Loucy (cell line): ENCODE results near the gene CUL9.

ENCODE experiments used
- H2AFZ ChIP-seq: fragments of 200-600 bp; sonication (generic); 2 replicates; pipeline ENCODE4 v1.6.0; 2016; ENCODE audit warnings: antibody characterized with exemption, mild to moderate bottlenecking, low read length, moderate library complexity
- H3F3A ChIP-seq: fragments of 200-600 bp; 2 replicates; pipeline ENCODE4 v1.6.0; 2016; ENCODE audit warnings: antibody characterized with exemption, low read depth, mild to moderate bottlenecking
- H3K27me3 ChIP-seq: fragments of 200-600 bp; sonication (generic); 2 replicates; pipeline ENCODE4 v1.6.1; 2014; ENCODE audit warnings: low read length, mild to moderate bottlenecking; ENCODE audit not compliant: insufficient read depth, poor library complexity, severe bottlenecking
- H3K36me3 ChIP-seq: fragments of 200-600 bp; sonication (generic); 2 replicates; pipeline ENCODE4 v1.6.1; 2016; ENCODE audit warnings: low read length; ENCODE audit not compliant: insufficient read depth
- H3K4me1 ChIP-seq: fragments of 200-600 bp; sonication (generic); 2 replicates; pipeline ENCODE4 v1.5.1; 2014; ENCODE audit warnings: low read length, mild to moderate bottlenecking; ENCODE audit not compliant: insufficient read depth, poor library complexity, severe bottlenecking
- H3K4me2 ChIP-seq: fragments of 200-600 bp; sonication (generic); 2 replicates; pipeline ENCODE4 v1.6.0; 2014; ENCODE audit warnings: antibody characterized with exemption, low read length, low read depth, mild to moderate bottlenecking; ENCODE audit not compliant: poor library complexity, severe bottlenecking
- H3K4me3 ChIP-seq: fragments of 200-600 bp; sonication (generic); 2 replicates; pipeline ENCODE4 v1.5.1; 2014; ENCODE audit warnings: low read length, mild to moderate bottlenecking, mixed read lengths; ENCODE audit not compliant: poor library complexity, severe bottlenecking
- H3K79me2 ChIP-seq: fragments of 200-600 bp; sonication (generic); 2 replicates; pipeline ENCODE4 v1.6.1; 2014; ENCODE audit warnings: low read length; ENCODE audit not compliant: insufficient read depth
- H3K9ac ChIP-seq: fragments of 200-600 bp; sonication (generic); 2 replicates; pipeline ENCODE4 v1.6.0; 2014; ENCODE audit warnings: mild to moderate bottlenecking, low read depth, low read length, moderate library complexity; ENCODE audit not compliant: poor library complexity, severe bottlenecking
- H3K9me2 ChIP-seq: fragments of 200-600 bp; sonication (generic); replicated peaks from 2 replicates; pipeline ENCODE4 v1.6.1; 2016; ENCODE audit warnings: low read depth, low read length, mixed read lengths
- H3K9me3 ChIP-seq: fragments of 200-600 bp; sonication (generic); 2 replicates; pipeline ENCODE4 v1.6.1; 2014; ENCODE audit warnings: mild to moderate bottlenecking, antibody characterized with exemption, low read length, low read depth; ENCODE audit not compliant: insufficient read depth
- H4K20me1 ChIP-seq: fragments of 200-600 bp; sonication (generic); 2 replicates; pipeline ENCODE4 v1.6.0; 2014; ENCODE audit warnings: antibody characterized with exemption, low read length, mild to moderate bottlenecking; ENCODE audit not compliant: insufficient read depth, poor library complexity, severe bottlenecking
- EZH2phosphoT487 ChIP-seq: fragments of 200-600 bp; IDR thresholded peaks from 2 replicates; pipeline ENCODE4 v1.6.1; 2018; ENCODE audit warnings: antibody characterized with exemption, mild to moderate bottlenecking, moderate library complexity, borderline replicate concordance
- TF ChIP-seq, protein P1 (sequence below): fragments of 200-600 bp; sonication (generic); conservative IDR thresholded peaks from 2 replicates; pipeline ENCODE4 v1.5.1; 2014; ENCODE audit warnings: mild to moderate bottlenecking, antibody characterized with exemption, low read length

CUL9 gene

GRCh38 chr6:43246301-43247113 is 64.5 kb downstream of the CUL9 start:
- peaks cover 10% of the 10 kb centered on the region for H3K4me1 ChIP-seq
- H3K9me2 ChIP-seq = no peaks in the 10 kb centered on the region
- peak overlapping the region; percentile 79 for H3K4me3 ChIP-seq
- no peaks in the 10 kb centered on the region for H3K79me2 ChIP-seq
- no peak for TF ChIP-seq EZH2phosphoT487
- TF ChIP-seq, protein P1, sequence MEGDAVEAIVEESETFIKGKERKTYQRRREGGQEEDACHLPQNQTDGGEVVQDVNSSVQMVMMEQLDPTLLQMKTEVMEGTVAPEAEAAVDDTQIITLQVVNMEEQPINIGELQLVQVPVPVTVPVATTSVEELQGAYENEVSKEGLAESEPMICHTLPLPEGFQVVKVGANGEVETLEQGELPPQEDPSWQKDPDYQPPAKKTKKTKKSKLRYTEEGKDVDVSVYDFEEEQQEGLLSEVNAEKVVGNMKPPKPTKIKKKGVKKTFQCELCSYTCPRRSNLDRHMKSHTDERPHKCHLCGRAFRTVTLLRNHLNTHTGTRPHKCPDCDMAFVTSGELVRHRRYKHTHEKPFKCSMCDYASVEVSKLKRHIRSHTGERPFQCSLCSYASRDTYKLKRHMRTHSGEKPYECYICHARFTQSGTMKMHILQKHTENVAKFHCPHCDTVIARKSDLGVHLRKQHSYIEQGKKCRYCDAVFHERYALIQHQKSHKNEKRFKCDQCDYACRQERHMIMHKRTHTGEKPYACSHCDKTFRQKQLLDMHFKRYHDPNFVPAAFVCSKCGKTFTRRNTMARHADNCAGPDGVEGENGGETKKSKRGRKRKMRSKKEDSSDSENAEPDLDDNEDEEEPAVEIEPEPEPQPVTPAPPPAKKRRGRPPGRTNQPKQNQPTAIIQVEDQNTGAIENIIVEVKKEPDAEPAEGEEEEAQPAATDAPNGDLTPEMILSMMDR = no peak
- H3K4me2 ChIP-seq = peak overlapping the region; percentile 86
- H3F3A ChIP-seq = no peaks in the 10 kb centered on the region
- H4K20me1 ChIP-seq = no peaks in the 10 kb centered on the region
- H3K27me3 ChIP-seq = no peaks in the 10 kb centered on the region
- peak overlapping the region; percentile 66 for H3K9ac ChIP-seq
- no peaks in the 10 kb centered on the region for H3K9me3 ChIP-seq
- H2AFZ ChIP-seq = peak overlapping the region; percentile 98
- no peaks in the 10 kb centered on the region for H3K36me3 ChIP-seq

DNA sequence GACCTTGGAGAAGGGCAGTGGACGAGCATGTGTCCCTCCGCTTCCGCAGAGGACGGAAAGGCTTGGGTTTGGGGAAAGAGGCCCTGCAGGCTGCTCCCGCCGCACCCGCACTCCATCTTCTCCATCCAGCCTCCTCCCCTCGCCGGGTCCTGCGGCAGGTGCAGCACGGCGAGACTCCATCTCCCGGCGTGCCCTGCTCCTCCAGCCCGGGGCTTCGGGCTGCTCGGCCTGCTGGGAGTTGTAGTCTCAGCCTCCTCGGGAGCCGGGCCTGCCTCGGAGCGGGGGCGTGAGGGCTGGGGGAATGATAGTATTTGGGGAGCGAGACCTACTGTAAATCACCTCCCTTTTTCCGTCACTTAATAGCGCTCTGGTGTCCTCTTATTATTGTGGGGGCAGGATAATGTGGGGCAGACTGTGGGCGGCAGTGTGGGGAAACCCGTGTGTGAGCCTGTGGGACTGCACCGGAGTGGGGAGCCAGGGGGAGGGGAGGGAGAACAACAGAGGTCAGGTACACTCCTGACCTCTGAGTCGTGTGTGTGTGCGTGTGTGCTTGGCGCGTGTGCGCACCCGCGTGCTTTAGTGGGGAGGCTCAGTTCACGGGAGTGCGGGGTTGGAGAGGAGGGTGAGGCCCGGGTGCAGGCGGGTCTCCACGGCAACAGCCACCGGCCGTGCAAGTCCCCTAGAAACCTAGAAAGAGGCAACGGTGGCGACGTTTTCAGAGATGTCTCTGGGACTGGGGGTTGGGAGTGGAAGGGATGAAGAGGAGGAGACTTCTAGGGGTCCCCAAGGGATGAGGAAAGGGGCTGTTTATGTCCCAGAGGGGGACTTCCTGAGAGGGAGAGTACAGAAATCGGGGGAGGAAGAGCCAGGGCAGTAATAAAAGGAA is 65.4 kb downstream of the CUL9 start:
- Histone ChIP-seq H4K20me1 (no peaks in the 10 kb centered on the region), H3F3A (no peaks in the 10 kb centered on the region), H3K9me2 (no peaks in the 10 kb centered on the region), H3K4me1 (peaks cover 10% of the 10 kb centered on the region), H3K36me3 (no peaks in the 10 kb centered on the region), H3K27me3 (no peaks in the 10 kb centered on the region), H3K79me2 (no peaks in the 10 kb centered on the region), H3K4me2 (peak overlapping the region; percentile 86), H2AFZ (peak overlapping the region; percentile 98), H3K9me3 (no peaks in the 10 kb centered on the region), H3K4me3 (peak overlapping the region; percentile 79), H3K9ac (peak overlapping the region; percentile 66)
- no peak for TF ChIP-seq EZH2phosphoT487
- TF ChIP-seq, protein P1 = peak; percentile 17; the same call in 1 of the 2 replicates

- H3K9me3 ChIP-seq = no peaks in the 10 kb centered on the region
- H3K36me3 ChIP-seq = no peaks in the 10 kb centered on the region
- peaks cover 10% of the 10 kb centered on the region for H3K4me1 ChIP-seq
- H3K4me3 ChIP-seq = no peak overlapping the region
- no peak overlapping the region for H3K9ac ChIP-seq
- no peaks in the 10 kb centered on the region for H3K9me2 ChIP-seq
- H3K4me2 ChIP-seq = peak overlapping the region; percentile 86
- H3K79me2 ChIP-seq = no peaks in the 10 kb centered on the region
- H3K27me3 ChIP-seq = no peaks in the 10 kb centered on the region
- TF ChIP-seq, protein P1 = no peak
- no peak for TF ChIP-seq EZH2phosphoT487
- no peaks in the 10 kb centered on the region for H4K20me1 ChIP-seq
- H3F3A ChIP-seq = no peaks in the 10 kb centered on the region
- H2AFZ ChIP-seq = no peak overlapping the region
These were observed 66.1 kb downstream of the CUL9 start for GRCh38 chr6:43248101-43248500.
